Transverse colon (tissue), 4 donors: ENCODE data around the gene HNRNPUL1.

Experiments used
- CTCF ChIP-seq, 5 experiments: fragments of 200-600 bp in 3 of 5; fragments of 450-650 bp in 2 of 5; sonication (generic) in 3 of 5; IDR thresholded peaks; 1 replicate in 2 of 5; 2 replicates in 3 of 5; pipeline ENCODE4 v1.5.1; 2016 to 2017; ENCODE audit warnings: antibody characterized with exemption in 5 of 5, inconsistent platforms in 3 of 5, mild to moderate bottlenecking in 2 of 5, moderate library complexity in 1 of 5
- POLR2AphosphoS5 ChIP-seq, 3 donors: sonication (generic); formaldehyde crosslinking; IDR thresholded peaks; one replicate each; pipeline ENCODE4 v1.6.1; 2016; ENCODE audit warnings: antibody characterized with exemption in 3 of 3

- TF ChIP-seq CTCF (IDR thresholded peaks at IDR 0.05) (no peak), POLR2AphosphoS5 (IDR thresholded peaks at IDR 0.05) (no peak)
Observed at GRCh38 chr19:41249707-41250423, 14.3 kb upstream of the HNRNPUL1 start.
